Renal cortex interstitium (tissue), 11 donors: ENCODE measurements around the gene DSCAM. TPM values are rescaled to one million over a fixed set of nuclear protein-coding genes. Genes with fewer than 3 reads are reported as not detected.
"Not testable (repeated sequence)": the region's sequence is repeated elsewhere in the genome, so short reads cannot be mapped to it uniquely, and the experiment has no call there.

ENCODE experiments used
- DNase-seq, 11 donors: peaks; one replicate each; pipeline ENCODE4 v3.0.0-alpha.2; 2013; ENCODE audit warnings: low read depth in 9 of 11, low spot score in 4 of 11; ENCODE audit errors: extremely low read depth in 1 of 11
- polyA plus RNA-seq, 3 donors: library from polyadenylated mRNA; unstranded; fragments of 120-200 nt; gene quantifications; one replicate each; pipeline ENCODE4 v1.2.1, GENCODE V29; 2013; ENCODE audit not compliant: insufficient read length in 3 of 3

Gene DSCAM
- polyA plus RNA-seq, 3 donors, result 0.11 TPM; not detected in 2

DNA sequence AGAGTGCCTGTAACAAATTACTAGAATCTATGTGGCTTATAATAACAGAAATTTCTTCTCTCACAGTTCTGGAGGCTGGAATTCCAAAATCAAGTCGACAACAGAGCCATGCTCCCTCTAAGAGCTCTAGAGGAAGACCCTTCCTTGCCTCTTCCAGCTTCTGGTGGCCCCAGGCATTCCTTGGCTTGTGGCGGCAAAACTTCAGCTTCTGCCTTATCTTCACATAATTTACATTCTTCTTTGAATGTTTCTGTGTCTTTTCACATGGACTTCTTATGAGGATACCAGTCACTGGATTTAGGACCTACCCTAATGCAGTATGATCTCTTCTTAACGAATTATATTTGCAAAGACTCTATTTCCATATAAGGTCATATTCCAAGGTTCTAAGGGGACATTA is 655.3 kb downstream of the DSCAM start:
- DNase-seq, result no peak

GRCh38 chr21:40191196-40191595 is 655.8 kb downstream of the DSCAM start:
- no peak for DNase-seq

- DNase-seq, result no peak
Measured at GRCh38 chr21:40187946-40188654, 658.9 kb downstream of the DSCAM start.

DNA sequence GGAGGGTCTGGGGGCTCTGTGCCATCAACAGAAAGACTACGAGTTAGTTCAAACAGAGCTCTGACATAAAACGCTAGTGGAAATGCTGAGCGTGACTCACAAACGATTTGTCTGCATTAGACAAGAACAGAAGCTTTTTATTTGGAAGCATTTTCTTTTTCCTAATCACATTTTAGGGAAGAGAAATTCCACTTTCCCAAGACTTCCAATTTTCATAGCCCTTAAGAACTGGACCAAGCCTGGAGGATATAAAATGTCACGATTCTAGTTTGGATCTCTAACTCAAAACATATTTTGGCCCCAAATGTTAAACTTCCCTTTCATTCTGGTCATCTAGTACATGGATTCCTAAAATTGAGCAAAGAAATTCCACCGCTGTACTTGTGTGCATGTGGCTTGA is 659.7 kb downstream of the DSCAM start:
- DNase-seq, result no peak

DNA sequence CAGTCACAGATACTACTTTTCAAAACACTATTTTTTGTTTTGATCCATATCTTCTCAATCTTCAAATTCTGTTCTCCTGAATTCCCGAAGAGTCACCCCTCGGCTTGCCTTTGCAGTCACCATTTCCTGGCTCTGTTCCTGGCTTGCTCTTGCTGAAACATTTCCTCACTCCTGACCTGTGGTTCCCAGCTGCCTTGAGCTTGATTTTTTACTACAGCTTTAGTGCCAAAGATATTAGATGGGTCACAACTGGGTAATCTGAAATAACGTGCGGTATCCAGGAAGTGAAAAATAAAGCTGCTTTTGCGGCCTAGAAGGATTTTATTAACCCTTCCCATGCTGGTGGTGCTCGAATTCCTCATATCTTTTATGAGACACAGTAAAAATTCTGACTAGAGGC is 660.9 kb downstream of the DSCAM start:
- DNase-seq, result peak; percentile 42 to 81 (median 61)

- no peak for DNase-seq
Measured at GRCh38 chr21:40185208-40185607, 661.8 kb downstream of the DSCAM start.

- DNase-seq, result not testable (repeated sequence)
Measured at GRCh38 chr21:40182491-40182890, 664.5 kb downstream of the DSCAM start.

DNA sequence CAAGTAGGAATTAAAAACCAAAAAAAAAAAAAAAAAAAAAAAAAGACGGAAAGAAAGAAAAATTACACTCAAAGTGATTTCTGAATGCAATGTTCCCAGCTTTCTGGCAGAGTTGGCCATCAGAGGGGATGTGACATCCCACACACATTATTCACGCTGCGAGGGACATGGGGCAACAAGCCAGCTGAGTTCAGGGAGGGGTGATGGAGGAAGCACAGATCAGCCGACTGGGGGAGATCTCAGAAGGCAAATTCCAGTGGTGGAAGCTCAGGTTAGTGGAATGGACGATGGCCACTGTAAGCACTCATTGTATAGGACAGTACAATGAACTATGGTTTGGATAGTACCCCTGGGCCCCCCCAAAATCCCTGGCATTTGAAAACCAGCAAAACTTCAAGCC is 667.8 kb downstream of the DSCAM start:
- DNase-seq, result peak in 2 of 11 donors; percentile 38 to 44

DNA sequence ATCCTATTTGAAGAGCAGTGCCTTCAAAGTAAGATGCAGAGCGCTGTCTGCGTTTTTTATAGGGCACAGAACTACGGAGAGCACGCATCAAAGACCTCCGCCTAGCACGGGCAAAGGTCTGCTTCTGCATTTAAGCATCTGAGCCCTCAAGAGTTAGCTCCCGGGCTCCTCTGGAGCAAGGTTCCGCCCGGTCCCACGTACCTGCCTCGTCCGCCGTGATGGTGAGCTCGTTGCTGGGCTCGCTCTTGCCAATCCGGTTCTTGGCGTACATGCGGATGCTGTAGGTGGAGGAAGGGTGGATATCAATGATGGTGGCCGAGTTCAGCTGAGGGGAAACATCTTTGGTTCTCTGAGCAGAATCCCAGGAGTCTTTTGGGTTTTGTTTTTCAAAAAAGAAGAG is 668.2 kb downstream of the DSCAM start:
- no peak for DNase-seq

GRCh38 chr21:40177979-40178378 is 669.0 kb downstream of the DSCAM start:
- no peak for DNase-seq

DNA sequence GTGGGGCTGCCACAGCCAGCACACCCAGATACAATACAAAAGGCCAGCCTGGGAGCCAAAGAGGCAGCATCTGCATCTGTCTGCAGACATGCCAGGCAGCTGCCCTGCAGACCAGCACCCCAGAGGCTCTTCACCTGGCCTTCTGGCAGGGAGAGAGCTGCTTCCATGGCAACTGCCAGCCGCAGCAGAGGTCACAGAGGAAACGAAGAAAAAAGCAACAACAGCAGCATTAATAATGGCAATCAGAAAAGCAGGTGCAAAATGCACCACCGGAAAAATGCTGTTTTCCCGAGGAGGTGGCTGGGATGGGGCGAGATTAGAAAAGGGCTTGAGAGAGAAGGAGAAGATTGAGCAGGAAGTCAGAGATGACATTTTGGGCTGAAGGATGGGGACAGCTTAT is 670.2 kb downstream of the DSCAM start:
- DNase-seq, result no peak

- no peak for DNase-seq
Measured at GRCh38 chr21:40173816-40174215, 673.1 kb downstream of the DSCAM start.

DNA sequence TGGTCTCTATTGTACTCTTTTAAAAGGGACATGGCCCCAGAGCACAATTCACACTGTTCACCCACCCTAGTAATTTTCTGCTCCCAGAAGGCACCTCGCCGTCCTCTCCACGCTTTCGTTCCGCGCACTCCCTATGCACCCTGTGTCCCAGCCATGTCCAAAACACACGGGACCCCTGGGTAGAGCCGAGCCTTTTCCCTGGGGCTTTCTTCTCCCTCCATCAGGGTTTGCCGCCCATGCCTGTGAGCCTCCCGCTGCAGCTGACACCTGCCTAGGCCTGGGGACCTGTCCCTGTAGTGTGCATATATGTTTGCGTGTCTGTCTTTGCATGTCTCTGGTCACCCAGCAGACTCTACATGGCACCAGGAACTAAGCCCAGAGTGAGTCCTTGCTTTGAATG is 677.0 kb downstream of the DSCAM start:
- no peak for DNase-seq

- DNase-seq, result no peak
Measured at GRCh38 chr21:40166291-40166843, 680.6 kb downstream of the DSCAM start.

- DNase-seq, result no peak
Measured at GRCh38 chr21:40165773-40166070, 681.2 kb downstream of the DSCAM start.

- DNase-seq, result no peak
Measured at GRCh38 chr21:40164905-40165772, 681.8 kb downstream of the DSCAM start.

DNA sequence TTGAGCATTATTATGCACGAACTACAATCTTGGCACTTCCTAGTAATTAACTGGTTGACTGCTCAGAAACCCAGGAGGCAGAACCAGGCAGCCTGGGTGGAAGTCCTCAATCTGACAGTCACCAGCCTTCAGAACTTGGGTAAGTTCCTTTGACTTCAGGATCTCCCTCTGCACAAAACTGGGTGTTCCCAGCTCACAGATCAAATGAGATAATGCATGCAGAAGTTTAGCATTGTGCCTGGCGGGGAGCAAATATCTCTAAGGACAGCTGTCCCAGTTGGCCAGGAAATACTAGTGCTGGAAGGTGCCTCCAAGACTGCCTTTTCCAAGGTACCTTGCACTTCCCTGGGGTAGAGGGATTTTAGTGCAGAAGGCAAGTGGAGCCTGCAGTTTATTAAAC is 684.9 kb downstream of the DSCAM start:
- DNase-seq, result no peak

DNA sequence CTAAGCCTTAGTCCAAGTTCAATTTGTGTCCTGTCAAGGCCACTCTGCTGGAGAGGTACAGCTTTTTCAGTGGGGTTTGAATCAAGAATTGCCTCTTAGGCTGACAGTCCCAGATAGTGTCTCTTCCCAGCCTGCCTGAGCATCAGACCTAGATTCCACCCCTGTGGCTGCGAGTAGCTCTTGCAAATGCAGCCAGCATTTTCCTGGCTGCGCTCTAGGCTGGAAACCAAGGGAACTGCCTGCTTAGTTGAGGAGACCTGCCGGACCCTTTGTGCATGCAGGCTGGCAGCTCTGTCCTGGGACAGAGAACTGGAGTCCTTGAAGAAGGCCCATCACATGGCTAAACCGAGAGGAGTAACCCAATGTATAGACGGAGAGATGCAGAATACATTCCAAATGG is 686.0 kb downstream of the DSCAM start:
- no peak for DNase-seq

- DNase-seq, result no peak
Measured at GRCh38 chr21:40158366-40158765, 688.6 kb downstream of the DSCAM start.

- no peak for DNase-seq
Measured at GRCh38 chr21:40155563-40155962, 691.4 kb downstream of the DSCAM start.
